Measurements from ENCODE around the gene APOL4.
"Not testable (repeated sequence)": the region's sequence is repeated elsewhere in the genome, so short reads cannot be mapped to it uniquely, and the experiment has no call there.

DNA sequence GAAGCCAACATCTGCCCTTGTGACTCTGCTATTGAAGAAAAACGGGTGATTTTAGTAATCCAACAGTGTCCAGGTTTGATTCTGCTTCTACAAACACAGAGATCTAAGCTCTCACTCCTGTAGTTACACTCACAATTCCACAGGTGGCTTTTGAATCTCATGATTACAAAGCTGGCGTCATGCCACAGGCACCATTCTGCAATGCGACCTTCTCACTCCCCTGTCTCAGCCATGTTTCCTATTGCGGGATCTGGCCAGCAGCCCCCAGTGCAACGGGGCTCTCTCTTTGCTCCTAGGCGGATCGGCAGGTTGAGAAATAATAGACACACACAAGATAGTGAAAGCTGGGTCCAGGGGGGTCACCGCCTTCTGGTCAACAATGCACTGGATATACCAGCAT lies 1.3 kb upstream of the APOL4 start:
- not testable (repeated sequence) for TF ChIP-seq EZH2 (IDR thresholded peaks at IDR 0.05; ENCODE audit: borderline replicate concordance, low read length)
- TF ChIP-seq, protein P1, sequence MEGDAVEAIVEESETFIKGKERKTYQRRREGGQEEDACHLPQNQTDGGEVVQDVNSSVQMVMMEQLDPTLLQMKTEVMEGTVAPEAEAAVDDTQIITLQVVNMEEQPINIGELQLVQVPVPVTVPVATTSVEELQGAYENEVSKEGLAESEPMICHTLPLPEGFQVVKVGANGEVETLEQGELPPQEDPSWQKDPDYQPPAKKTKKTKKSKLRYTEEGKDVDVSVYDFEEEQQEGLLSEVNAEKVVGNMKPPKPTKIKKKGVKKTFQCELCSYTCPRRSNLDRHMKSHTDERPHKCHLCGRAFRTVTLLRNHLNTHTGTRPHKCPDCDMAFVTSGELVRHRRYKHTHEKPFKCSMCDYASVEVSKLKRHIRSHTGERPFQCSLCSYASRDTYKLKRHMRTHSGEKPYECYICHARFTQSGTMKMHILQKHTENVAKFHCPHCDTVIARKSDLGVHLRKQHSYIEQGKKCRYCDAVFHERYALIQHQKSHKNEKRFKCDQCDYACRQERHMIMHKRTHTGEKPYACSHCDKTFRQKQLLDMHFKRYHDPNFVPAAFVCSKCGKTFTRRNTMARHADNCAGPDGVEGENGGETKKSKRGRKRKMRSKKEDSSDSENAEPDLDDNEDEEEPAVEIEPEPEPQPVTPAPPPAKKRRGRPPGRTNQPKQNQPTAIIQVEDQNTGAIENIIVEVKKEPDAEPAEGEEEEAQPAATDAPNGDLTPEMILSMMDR (IDR thresholded peaks at IDR 0.05; ENCODE audit: low read length), result not testable (repeated sequence)

Data from OCI-LY1 (cell line).